ENCODE results near the gene SLC7A1.

DNA sequence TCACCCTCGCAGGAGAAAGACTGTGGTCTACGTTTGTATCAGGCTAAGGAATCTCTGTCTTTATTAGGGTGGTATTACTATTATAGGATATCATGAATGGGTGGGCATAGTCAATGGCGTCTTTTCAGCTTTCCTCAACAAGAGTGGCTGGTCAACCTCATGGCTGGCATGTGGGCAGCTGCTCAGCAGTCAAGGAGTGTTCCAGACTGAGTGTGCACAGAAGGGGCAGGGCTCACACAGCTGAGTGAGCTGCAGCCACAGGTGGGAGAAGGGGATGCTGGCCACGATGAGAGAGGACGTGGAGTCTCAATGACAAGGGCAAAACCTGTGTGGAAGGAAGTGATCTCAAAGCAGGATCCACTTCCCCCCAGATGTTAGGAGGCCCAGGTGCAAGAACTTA is 54.7 kb downstream of the SLC7A1 start:
- TF ChIP-seq, protein P1, sequence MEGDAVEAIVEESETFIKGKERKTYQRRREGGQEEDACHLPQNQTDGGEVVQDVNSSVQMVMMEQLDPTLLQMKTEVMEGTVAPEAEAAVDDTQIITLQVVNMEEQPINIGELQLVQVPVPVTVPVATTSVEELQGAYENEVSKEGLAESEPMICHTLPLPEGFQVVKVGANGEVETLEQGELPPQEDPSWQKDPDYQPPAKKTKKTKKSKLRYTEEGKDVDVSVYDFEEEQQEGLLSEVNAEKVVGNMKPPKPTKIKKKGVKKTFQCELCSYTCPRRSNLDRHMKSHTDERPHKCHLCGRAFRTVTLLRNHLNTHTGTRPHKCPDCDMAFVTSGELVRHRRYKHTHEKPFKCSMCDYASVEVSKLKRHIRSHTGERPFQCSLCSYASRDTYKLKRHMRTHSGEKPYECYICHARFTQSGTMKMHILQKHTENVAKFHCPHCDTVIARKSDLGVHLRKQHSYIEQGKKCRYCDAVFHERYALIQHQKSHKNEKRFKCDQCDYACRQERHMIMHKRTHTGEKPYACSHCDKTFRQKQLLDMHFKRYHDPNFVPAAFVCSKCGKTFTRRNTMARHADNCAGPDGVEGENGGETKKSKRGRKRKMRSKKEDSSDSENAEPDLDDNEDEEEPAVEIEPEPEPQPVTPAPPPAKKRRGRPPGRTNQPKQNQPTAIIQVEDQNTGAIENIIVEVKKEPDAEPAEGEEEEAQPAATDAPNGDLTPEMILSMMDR (IDR thresholded peaks at IDR 0.05; ENCODE audit: control extremely low read depth in 1 of 3, insufficient read depth in 1 of 3, low read depth in 1 of 3, low read length in 3 of 3), result no peak
- TF ChIP-seq POLR2A (IDR thresholded peaks at IDR 0.05; ENCODE audit: control extremely low read depth in 1 of 2, low read depth in 2 of 2, low read length in 2 of 2), result no peak
- no peak for TF ChIP-seq EZH2 (IDR thresholded peaks at IDR 0.05; ENCODE audit: low read depth, low read length, severe bottlenecking)
- no peak for TF ChIP-seq SRF (IDR thresholded peaks at IDR 0.05; ENCODE audit: low read depth, low read length)
- TF ChIP-seq MAFK (IDR thresholded peaks at IDR 0.05; ENCODE audit: low read depth, low read length), result no peak
- TF ChIP-seq CBX5 (IDR thresholded peaks at IDR 0.05; ENCODE audit: low read depth, low read length), result no peak
- no peak for TF ChIP-seq KDM5A (IDR thresholded peaks at IDR 0.05; ENCODE audit: low read length)
- no peak for TF ChIP-seq RFX5 (IDR thresholded peaks at IDR 0.05; ENCODE audit: borderline replicate concordance, low read depth, low read length)

All from H1 (cell line).